GM23338 (cell line): ENCODE results near the gene EZH2.

Experiments
- CTCF ChIP-seq, 2 experiments: fragments of 200-600 bp in 1 of 2; sonication (generic) in 1 of 2; conservative IDR thresholded peaks; 2 replicates each; pipeline versions ENCODE4 v1.5.1 to v1.6.1; 2016 to 2017; ENCODE audit warnings: antibody characterized with exemption in 2 of 2, low read depth in 2 of 2, mild to moderate bottlenecking in 2 of 2, moderate library complexity in 1 of 2
- REST ChIP-seq: IDR thresholded peaks from one replicate; pipeline ENCODE4 v1.6.1; 2018; ENCODE audit warnings: antibody characterized with exemption; ENCODE audit not compliant: unreplicated experiment

GRCh38 chr7:148791546-148791945, 92.5 kb downstream of the EZH2 start:
- TF ChIP-seq CTCF (conservative IDR thresholded peaks at IDR 0.05; ENCODE audit: low read depth in 2 of 2) (no peak), REST (no peak)
